Activated gamma-delta T cell (primary cell): Measurements from ENCODE around the gene SLIT3.

ENCODE experiments used
- DNase-seq: peaks from one replicate; lab custom pipeline; 2025; lab: John Stamatoyannopoulos, UW

Gene SLIT3

GRCh38 chr5:168961681-168962080, 339.3 kb downstream of the SLIT3 start:
- DNase-seq = no peak

DNA sequence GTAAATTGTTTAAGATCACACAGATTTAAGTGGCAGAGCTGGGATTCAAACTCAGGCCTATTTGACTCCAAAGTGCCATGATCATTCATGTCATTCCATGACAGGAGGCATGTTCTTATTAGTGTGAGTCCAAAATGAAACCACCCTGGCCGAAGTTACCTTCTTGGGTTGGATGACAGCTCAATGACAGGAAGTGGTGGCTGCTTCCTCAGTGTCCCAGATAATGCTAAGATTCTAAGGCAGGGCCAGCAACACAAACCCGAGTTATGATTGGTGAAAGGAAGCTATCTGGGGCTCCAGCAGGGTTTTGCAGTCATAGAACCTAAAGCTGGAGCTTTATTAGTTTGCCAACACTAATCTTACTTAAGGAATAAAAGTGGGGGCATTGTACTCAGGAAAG, 340.4 kb downstream of the SLIT3 start:
- no peak for DNase-seq

- DNase-seq = no peak
Observed at GRCh38 chr5:168953351-168953750, 347.6 kb downstream of the SLIT3 start.

- no peak for DNase-seq
Observed at GRCh38 chr5:168952196-168952595, 348.7 kb downstream of the SLIT3 start.

- DNase-seq = no peak
Observed at GRCh38 chr5:168951769-168952168, 349.2 kb downstream of the SLIT3 start.

- no peak for DNase-seq
Observed at GRCh38 chr5:168951356-168951755, 349.6 kb downstream of the SLIT3 start.

GRCh38 chr5:168950241-168950951, 350.5 kb downstream of the SLIT3 start:
- no peak for DNase-seq

GRCh38 chr5:168948746-168949145, 352.2 kb downstream of the SLIT3 start:
- DNase-seq = no peak

DNA sequence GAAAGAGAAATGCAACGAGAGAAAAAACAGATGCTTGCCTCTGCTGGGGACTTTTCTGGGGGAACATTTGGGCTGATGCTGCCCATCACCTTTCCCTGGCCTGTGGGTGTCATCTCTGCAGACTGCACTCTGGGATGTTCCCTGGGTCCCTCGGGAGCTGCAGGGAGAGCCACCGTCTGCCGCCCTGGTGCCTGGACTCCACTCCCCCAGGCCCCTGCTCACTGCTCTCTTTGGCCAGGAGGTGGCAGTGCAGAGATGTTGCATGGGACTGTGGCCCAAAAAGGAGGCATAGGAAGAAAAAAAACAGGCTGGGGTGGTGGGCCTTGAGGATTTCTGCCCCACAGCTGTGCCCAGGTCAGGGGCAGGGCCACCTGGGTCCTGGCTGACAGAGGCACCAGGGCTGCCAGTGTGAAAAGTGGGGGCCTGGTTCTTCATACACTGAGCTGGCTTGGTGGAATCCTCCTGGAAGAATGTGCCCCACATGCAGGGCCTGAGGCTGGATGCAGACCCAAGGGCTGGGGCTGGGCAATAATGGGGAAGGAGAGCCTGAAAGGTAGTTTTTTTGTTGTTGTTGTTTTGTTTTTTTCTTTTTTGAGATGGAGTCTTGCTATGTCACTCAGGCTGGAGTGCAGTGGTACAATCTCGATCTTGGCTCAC, 353.6 kb downstream of the SLIT3 start:
- DNase-seq = no peak

- DNase-seq = no peak
Observed at GRCh38 chr5:168946363-168946762, 354.6 kb downstream of the SLIT3 start.

DNA sequence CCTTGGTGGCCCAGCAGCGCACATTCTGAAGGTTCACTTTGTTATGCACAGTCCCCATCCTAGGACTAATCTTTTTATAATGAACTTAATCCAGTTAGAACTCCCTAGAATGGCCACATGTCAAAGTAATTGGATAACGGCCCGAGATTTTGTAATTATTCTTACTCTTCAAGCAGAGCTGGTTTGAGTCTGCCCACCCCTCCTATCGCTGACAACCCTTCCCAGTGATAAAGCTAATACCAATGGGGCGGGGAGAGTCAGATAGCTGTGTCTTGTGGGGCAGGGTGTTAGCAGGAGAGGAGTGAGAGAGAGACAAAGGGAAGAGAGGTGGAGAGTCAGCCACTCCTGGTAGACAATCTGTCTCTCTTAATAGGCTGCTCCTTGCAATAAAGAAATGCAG, 356.9 kb downstream of the SLIT3 start:
- DNase-seq = no peak

GRCh38 chr5:168943091-168943884, 357.7 kb downstream of the SLIT3 start:
- DNase-seq = no peak

DNA sequence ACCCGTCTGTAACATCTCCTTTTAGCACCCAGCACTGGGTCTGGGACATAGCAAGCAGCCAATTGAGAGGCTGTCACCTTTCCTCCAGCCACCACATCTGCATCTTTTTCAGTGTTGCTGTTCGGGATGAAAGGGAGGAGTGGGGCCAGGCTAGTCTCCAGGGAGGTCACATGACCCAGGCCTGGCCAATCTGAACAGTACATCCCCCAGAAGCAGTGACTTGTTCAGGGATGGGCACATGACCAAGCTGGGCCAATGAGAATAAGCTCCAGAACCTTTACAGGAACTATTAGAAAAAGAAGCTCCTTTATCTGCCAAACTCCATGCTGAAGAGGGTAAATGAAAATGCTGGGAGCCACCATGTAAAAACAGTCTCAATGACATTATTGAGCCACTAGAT, 359.0 kb downstream of the SLIT3 start:
- DNase-seq = no peak

DNA sequence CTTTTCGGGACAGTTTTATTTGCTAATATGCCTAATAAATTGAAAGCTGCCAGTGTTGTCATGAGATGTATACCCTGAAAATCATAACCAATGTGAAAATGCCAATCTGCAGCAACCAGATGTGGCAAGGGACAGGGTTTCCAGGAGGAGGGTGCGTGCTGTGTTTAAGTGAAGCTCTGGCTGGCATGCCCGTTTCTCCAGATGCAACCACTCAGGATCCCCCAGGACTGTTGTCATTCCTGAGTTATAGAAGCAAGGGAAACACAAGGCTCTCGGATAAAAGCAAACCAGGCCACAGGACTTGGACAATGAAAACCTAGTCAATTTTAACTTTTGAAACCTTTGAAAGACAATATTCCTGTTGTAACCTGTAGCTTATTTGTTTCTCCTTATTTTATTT, 360.2 kb downstream of the SLIT3 start:
- DNase-seq = no peak

DNA sequence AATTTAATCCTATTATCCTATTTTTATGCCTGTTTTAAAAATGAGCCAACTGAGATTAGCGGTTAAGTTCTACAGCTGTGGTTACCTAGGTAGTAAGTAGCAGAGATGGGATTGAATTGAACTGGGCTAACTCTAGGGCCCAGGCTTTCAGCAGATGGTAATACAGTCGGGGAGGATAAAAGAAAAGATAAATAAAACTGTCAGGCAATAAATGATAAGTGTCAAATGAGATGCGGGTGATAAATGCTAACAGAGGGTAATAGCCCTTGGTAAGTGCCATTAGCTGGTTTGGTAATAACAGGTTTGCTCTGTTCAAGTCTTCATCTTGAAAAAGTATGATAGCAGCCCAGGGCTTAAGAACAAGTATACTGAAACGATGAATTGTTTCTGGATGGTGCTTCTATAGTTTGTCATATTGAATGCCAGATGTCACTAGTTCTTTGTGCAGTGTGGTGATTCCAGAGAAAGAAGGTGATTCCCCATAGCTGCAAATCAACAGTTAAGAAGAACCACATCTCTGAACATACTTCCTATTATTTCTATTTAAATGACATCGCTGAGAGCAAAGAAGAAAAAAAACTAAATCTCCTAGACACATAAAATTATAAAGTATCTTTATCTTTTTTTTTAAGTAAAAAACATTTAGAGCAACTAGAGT, 360.9 kb downstream of the SLIT3 start:
- no peak for DNase-seq

DNA sequence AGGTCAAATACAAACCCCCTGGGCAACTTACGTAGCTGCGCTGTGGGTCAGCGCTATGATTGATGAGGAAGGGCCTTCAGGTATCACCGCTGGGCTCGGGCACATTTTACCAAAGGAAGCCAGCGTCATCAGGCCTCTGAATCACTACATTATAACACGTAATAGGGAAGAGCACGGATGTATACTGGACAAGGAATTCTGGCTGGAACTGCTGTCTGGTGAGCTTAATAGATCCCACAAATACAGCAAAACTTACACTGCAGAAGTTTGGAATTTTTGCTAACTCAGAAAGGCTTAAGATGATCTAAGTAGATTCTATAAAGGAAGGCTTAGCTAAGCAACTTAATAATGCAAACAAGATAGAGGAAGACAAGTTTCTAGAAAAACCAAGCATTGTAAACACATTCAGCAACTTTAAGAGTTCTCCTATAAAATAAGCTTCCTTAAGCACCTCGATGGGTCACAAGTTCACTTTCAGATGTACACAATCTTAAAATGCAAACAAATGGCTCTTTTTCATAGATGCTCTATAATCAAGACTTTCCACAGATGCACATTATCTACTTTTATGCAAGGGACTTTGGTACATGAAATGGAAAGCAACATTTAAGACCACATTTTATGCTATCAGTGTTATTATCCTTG, 361.7 kb downstream of the SLIT3 start:
- no peak for DNase-seq

GRCh38 chr5:168936511-168936910, 364.4 kb downstream of the SLIT3 start:
- DNase-seq = no peak

DNA sequence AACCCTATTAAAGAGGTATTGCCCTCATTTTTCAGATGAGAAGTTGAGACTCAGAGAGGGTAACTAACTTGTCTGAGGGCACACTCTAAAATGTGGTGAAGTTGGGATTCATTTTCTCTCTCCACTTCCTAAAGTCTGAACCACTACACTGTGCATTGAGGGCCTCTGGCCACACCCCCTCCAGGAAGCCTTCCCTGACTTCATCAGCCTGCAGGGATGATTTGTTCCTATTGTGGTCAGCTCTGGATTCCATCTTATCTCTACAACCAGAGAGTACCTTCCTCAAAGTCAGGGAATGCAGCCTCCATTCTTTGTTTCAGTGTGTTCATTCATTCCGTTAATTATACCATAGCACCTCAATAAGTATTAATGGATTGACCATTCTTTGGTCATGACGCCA, 365.8 kb downstream of the SLIT3 start:
- DNase-seq = no peak

DNA sequence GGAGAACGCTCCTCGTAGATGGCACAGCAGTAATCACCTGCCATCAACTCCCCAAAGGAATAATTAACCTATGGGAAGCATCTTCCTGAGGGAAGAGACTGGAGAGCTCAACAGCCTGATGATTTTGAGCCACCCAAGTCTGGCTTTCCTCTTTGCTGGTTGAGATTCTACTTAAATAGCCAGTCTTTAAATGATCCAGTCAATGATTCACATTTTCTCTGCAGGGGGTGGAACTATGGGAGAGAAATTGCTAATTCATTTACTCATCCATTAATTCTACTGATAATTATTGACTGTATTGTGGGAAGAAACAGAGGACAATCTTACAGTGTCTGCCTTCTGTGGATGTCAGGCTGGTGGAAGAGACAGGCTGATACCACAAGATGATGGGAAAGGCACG, 366.8 kb downstream of the SLIT3 start:
- DNase-seq = no peak

GRCh38 chr5:168932400-168933189, 368.3 kb downstream of the SLIT3 start:
- DNase-seq = no peak
